Esophagus squamous epithelium (tissue), 5 donors: ENCODE results near the gene LGALS7. TPM values are rescaled to one million over a fixed set of nuclear protein-coding genes. Genes with fewer than 3 reads are reported as not detected.
"Not testable (repeated sequence)": the region's sequence is repeated elsewhere in the genome, so short reads cannot be mapped to it uniquely, and the experiment has no call there.

Source experiments
- DNase-seq: peaks from one replicate; lab custom pipeline; 2025; lab: John Stamatoyannopoulos, UW
- H3K27ac ChIP-seq, 4 donors: fragments of 200-600 bp; sonication (generic); one replicate each; pipeline ENCODE4 v1.5.1; 2016 to 2019; ENCODE audit warnings: mild to moderate bottlenecking in 1 of 4
- H3K27me3 ChIP-seq, 4 donors: fragments of 200-600 bp; sonication (generic); 1 replicate in 3 of 4; 2 replicates in 1 of 4; pipeline versions ENCODE4 v1.5.1 to v1.6.0; 2017 to 2021; ENCODE audit warnings: antibody characterized with exemption in 1 of 4
- H3K36me3 ChIP-seq, 3 donors: fragments of 200-600 bp; sonication (generic); one replicate each; pipeline ENCODE4 v1.5.1; 2016 to 2019
- H3K4me1 ChIP-seq, 3 donors: fragments of 200-600 bp; sonication (generic); one replicate each; pipeline ENCODE4 v1.5.1; 2017 to 2019
- H3K4me3 ChIP-seq, 4 donors: fragments of 200-600 bp; sonication (generic); 1 replicate in 3 of 4; 2 replicates in 1 of 4; pipeline ENCODE4 v1.5.1; 2016 to 2019; ENCODE audit warnings: mild to moderate bottlenecking in 2 of 4, moderate library complexity in 1 of 4
- H3K9me3 ChIP-seq, 3 donors: fragments of 200-600 bp; sonication (generic); one replicate each; pipeline ENCODE4 v1.5.1; 2016 to 2019
- CTCF ChIP-seq, 6 experiments: fragments of 450-650 bp in 4 of 6; fragments of 200-600 bp in 2 of 6; sonication (generic) in 2 of 6; IDR thresholded peaks; one replicate each; pipeline ENCODE4 v1.5.1; 2016 to 2019; ENCODE audit warnings: antibody characterized with exemption in 6 of 6, mild to moderate bottlenecking in 4 of 6, moderate library complexity in 4 of 6
- POLR2A ChIP-seq, 4 donors: fragments of 450-650 bp; IDR thresholded peaks; one replicate each; pipeline ENCODE4 v1.6.1; 2017; ENCODE audit warnings: antibody characterized with exemption in 4 of 4, mild to moderate bottlenecking in 4 of 4, moderate library complexity in 3 of 4
- WGBS, 2 donors: methylation state at CpG; one replicate each; pipeline ENCODE4 v1.1.5; 2018; 5-methylcytosine and 5-hydroxymethylcytosine counted together
- intact Hi-C: fragments of 100-400 bp; cut with DNase I; formaldehyde crosslinking; loops from one replicate; pipeline ENCODE4 v1.15.0; 2022
- total RNA-seq, 4 donors: library from RNA; depleted of rRNA; stranded (reverse); fragments of >200 nt; gene quantifications; one replicate each; pipeline ENCODE4 v1.1.0, GENCODE V29; 2016
- donor health status: DM: yes; HTN: yes; CAD: no.

The LGALS7 gene
- total RNA-seq, 4 donors from 2014 or later: 7.1 to 266 (median 114) TPM

DNA sequence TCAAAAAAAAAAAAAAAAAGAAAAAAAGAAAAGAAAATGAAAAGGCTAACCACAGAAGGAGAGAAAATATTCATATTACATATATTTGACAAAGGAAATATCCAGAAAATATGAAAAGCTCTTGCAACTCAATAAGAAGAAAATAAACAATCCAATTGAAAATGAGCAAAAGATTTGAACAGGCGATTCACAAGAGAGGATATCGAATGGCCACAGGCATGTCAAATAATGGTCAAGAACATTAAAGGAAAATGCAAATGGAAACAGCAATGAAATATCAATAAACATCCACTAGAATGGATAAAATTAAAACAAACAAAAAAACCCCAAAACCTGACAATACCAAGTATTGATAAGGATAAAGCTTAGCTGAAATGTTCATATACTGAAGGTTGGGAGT is 8.1 kb downstream of the LGALS7 start:
- no peak for DNase-seq
- H3K27me3 ChIP-seq: no peaks in the 10 kb centered on the region
- intact Hi-C loops: no loop called here
- 87 to 93% methylated on average over 2 of the region's 2 CpGs for WGBS, 2 donors
- TF ChIP-seq CTCF (IDR thresholded peaks at IDR 0.05): no peak
- TF ChIP-seq POLR2A (IDR thresholded peaks at IDR 0.05): no peak
- H3K36me3 ChIP-seq: no peaks in the 10 kb centered on the region
- H3K27ac ChIP-seq: no peak overlapping the region
- no peak overlapping the region for H3K4me3 ChIP-seq
- H3K9me3 ChIP-seq: no peaks in the 10 kb centered on the region
- peaks cover 6 to 15% (median 11%) of the 10 kb centered on the region in 3 donors for H3K4me1 ChIP-seq

GRCh38 chr19:38763795-38764220 is 9.5 kb downstream of the LGALS7 start:
- WGBS, 2 donors: 71 to 91% methylated on average over 3 of the region's 3 CpGs
- TF ChIP-seq CTCF (IDR thresholded peaks at IDR 0.05) (no peak), POLR2A (IDR thresholded peaks at IDR 0.05) (no peak)
- no peak for DNase-seq
- no peaks in the 10 kb centered on the region for H3K27me3 ChIP-seq
- H3K9me3 ChIP-seq: no peaks in the 10 kb centered on the region
- intact Hi-C loops: no loop called here
- peaks cover 0 to under 1% (median 0%) of the 10 kb centered on the region in 3 donors for H3K4me1 ChIP-seq
- H3K36me3 ChIP-seq: no peaks in the 10 kb centered on the region
- no peak overlapping the region for H3K4me3 ChIP-seq
- no peak overlapping the region for H3K27ac ChIP-seq

DNA sequence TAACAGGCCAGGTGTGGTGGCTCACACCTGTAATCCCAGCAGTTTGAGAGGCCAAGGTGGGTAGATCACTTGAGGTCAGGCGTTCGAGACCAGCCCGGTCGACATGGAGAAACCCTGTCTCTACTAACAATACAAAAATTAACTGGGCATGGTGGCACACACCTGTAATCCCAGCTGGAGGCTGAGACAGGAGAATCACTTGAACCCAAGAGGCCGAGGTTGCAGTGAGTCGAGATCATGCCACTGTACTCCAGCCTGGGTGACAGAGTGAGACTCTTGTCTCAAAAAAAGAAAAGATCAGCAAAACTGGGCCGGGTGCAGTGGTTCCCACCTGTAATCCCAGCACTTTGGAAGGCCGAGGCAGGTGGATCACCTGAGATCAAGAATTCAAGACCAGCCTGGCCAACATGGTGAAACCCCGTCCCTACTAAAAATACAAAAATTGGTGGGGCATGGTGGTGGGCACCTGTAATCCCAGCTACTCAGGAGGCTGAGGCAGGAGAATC is 11.4 kb downstream of the LGALS7 start:
- H3K9me3 ChIP-seq, H3K36me3 ChIP-seq, H3K27ac ChIP-seq, DNase-seq, H3K27me3 ChIP-seq, H3K4me1 ChIP-seq, H3K4me3 ChIP-seq, intact Hi-C loops: not testable (repeated sequence)
- 92 to 93% methylated on average over 9 of the region's 9 CpGs for WGBS, 2 donors

GRCh38 chr19:38760805-38761517 is 12.4 kb downstream of the LGALS7 start:
- DNase-seq, H3K27ac ChIP-seq, H3K4me1 ChIP-seq, H3K36me3 ChIP-seq, H3K4me3 ChIP-seq, H3K27me3 ChIP-seq, intact Hi-C loops, H3K9me3 ChIP-seq: not testable (repeated sequence)
- 72 to 80% methylated on average over 6 of the region's 6 CpGs for WGBS, 2 donors

- DNase-seq: no peak
- Histone ChIP-seq H3K4me3 (no peak overlapping the region), H3K36me3 (no peaks in the 10 kb centered on the region), H3K27ac (no peak overlapping the region), H3K27me3 (no peaks in the 10 kb centered on the region), H3K9me3 (no peaks in the 10 kb centered on the region), H3K4me1 (no peaks in the 10 kb centered on the region)
- no peak for TF ChIP-seq CTCF (IDR thresholded peaks at IDR 0.05)
- no peak for TF ChIP-seq POLR2A (IDR thresholded peaks at IDR 0.05)
- WGBS, 2 donors: 74% methylated on average over 10 of the region's 10 CpGs
- intact Hi-C loops: no loop called here
Measured at GRCh38 chr19:38759590-38760003, 13.7 kb downstream of the LGALS7 start.

DNA sequence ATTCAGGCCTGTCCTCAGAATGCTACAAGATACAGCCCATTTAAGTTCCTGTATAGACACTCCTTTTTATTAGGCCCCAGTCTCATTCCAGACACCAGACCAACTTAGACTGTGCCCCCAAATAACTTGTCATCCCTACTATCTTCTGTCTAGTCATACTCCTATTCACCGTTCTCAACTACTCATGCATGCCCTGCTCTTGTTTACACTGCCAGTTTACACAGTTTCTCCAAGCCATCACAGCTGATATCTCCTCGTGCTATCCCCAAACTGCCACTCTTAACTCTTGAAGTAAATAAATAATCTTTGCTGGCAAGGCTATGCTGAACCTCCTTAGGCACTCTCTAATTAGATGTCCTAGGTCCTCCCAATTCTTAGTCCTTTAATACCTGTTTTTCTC is 19.1 kb downstream of the LGALS7 start:
- DNase-seq, H3K36me3 ChIP-seq, H3K4me1 ChIP-seq, H3K27ac ChIP-seq, H3K27me3 ChIP-seq, H3K9me3 ChIP-seq, H3K4me3 ChIP-seq, intact Hi-C loops: not testable (repeated sequence)
- 82% methylated on average over 2 of the region's 2 CpGs; no CpG with 5 or more reads in 1 of the 2 donors for WGBS, 2 donors

DNA sequence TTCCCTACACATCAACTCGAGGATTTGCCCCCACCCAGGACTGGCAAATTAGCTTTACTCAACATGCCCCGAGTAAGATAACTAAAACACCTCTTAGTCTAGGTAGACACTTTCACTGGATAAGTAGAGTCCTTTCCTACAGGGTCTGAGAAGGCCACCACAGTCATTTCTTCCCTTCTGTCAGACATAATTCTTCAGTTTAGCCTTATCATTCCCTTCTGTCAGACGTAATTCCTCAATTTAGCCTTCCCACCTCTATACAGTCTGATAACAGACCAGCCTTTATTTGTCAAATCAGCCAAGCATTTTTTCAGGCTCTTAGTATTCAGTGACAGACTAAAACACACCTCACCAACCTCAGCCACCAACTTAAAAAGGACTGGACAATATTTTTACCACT is 19.5 kb downstream of the LGALS7 start:
- DNase-seq, intact Hi-C loops, H3K4me1 ChIP-seq, H3K36me3 ChIP-seq, H3K4me3 ChIP-seq, H3K9me3 ChIP-seq, H3K27me3 ChIP-seq, H3K27ac ChIP-seq: not testable (repeated sequence)
- 85 to 89% methylated on average over 3 of the region's 3 CpGs for WGBS, 2 donors
